GM21619 (cell line): ENCODE measurements around the gene ACKR2.
"Not testable (repeated sequence)": the region's sequence is repeated elsewhere in the genome, so short reads cannot be mapped to it uniquely, and the experiment has no call there.

Source experiments
- ATAC-seq: cut with Tn5 transposase; IDR thresholded peaks from one replicate; pipeline ENCODE4 v1.9.1; 2021; ENCODE audit not compliant: unreplicated experiment

The ACKR2 gene

GRCh38 chr3:42855219-42855546 is 45.9 kb downstream of the ACKR2 start:
- no peak for ATAC-seq

- ATAC-seq: no peak
Measured at GRCh38 chr3:42855547-42856380, 46.5 kb downstream of the ACKR2 start.

DNA sequence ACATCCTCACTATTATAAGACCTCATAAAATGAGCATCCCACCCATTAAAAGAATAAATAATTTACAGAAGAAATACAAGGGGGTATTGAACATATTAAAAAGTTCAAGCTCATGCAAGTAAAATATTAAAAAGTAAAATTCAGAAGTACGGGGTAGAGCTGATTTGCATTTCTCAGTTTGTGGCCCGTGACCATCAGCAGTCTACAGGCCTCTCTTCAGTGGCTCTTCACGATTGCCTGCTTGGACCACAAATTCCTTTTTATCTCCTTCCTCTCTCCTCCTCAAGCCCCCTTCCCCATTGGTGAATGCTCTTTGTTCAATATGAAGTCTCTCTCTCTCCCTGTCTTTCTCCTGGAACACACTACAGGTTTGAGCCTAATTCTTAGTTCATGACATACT is 47.3 kb downstream of the ACKR2 start:
- ATAC-seq: no peak

- no peak for ATAC-seq
Measured at GRCh38 chr3:42864321-42864950, 55.2 kb downstream of the ACKR2 start.

- no peak for ATAC-seq
Measured at GRCh38 chr3:42865256-42865655, 56.0 kb downstream of the ACKR2 start.

DNA sequence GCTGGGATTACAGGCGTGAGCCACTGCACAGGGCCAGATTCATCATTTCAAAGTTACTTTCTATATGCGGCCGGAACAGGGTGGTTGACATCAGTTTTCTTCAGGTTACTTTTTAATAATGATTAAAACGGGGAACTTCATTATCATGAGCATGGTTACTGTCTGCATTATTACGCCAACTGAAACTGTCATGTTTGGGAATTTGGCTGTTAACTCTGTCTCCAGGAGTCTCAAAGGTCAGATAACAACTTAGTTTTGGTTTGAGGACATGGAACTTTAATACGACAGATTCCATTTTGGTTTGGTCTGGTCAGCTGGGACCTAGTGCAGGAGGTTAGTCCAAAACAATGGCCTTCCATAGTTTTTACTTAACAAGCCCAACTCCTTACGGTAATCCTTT is 57.9 kb downstream of the ACKR2 start:
- ATAC-seq: no peak

DNA sequence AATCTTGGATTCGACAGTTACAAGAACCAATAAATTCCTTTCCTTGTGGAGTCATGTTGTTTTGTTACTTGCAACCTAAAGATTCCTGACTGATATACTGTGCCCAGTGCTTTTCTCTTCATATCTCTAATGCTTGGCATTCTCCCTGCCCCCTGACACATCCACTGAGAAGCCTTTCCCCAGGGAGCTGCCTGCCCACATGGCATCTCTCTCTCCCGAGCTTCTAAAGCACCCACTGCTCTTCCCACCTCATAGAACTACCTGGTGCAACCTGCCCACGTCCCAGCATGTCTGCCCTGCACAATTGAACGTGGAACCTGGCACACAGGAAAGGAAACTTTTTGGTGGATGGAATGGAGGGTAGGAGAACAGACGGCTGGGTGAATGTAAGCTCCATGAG is 59.6 kb downstream of the ACKR2 start:
- no peak for ATAC-seq

GRCh38 chr3:42871592-42872196 is 62.4 kb downstream of the ACKR2 start:
- ATAC-seq: no peak

DNA sequence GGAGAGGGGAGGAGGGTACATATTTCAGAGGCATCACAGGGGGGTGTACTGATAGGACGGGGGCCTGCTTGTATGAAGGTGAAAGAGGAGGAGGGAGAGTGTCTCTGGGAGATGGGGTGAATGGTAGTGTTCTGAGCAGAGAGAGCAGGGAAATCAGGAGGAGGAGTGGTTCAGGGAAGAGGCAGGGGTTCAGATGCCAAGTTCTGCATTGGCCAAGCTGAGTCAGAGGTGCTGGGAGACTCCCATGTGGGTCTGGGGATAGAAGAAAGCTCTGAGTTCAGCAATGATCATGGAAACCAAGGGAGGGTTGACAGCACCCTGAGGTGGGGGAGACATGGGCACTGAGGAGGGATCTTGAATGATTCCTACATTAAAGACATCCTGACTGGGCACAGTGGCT is 63.5 kb downstream of the ACKR2 start:
- ATAC-seq: no peak

DNA sequence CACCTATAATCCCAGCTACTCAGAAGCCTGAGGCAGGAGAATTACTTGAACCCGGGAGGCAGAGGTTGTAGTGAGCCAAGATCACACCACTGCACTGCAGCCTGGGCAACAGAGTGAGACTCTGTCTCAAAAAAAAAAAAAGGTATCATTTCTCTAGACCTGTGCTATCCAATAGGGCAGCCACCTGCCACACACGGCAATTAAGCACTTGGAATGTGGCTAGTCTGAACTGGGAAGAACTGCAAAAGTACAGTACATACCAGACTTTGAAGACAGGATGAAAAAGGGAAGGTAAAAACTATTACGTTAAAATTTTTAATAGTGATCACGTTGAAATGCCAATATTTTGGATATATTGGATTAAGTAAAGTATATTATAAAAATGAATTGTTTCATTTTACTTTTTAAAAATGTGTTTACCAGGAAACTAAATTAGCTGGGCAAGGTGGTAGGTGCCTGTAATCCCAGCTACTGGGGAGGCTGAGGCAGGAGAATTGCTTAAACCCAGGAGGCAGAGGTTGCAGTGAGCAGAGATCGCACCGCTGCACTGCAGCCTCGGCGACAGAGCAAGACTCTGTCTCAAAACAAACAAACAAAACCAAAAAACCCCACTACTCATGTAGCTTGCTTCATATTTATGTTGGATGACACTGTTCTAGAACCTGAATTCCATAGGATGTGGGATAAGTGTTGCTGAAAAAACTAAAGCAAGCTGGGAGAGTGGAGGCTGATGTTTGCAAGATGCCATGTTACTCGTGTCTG is 64.2 kb downstream of the ACKR2 start:
- ATAC-seq: no peak

DNA sequence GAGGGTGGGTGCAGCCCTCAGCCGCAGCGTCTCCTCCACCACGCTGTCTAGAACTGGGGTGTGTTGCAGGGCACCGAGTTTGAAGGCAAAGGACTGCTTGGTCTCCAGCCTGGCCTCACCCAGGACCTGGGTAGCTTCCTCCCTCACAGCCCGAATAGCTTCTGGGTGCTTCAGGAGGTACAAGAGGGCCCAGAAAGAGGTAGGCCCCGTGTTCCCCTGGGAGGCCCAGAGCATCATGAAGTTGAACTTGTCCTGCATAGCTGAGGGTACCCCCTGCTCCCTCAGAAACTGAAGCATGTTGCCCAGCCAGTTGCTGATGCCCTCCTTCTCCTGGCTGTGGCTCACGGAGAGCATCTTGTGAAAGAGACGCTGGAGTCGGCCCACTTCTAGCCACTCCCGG is 65.5 kb downstream of the ACKR2 start:
- ATAC-seq: no peak

- no peak for ATAC-seq
Measured at GRCh38 chr3:42875325-42876151, 66.3 kb downstream of the ACKR2 start, which contains the start of gene CYP8B1. Gene CYP8B1 (minus strand): TSS chr3:42875879. CDS start chr3:42875816, 63 bp downstream.

GRCh38 chr3:42876401-42876800 is 67.2 kb downstream of the ACKR2 start:
- ATAC-seq: no peak

DNA sequence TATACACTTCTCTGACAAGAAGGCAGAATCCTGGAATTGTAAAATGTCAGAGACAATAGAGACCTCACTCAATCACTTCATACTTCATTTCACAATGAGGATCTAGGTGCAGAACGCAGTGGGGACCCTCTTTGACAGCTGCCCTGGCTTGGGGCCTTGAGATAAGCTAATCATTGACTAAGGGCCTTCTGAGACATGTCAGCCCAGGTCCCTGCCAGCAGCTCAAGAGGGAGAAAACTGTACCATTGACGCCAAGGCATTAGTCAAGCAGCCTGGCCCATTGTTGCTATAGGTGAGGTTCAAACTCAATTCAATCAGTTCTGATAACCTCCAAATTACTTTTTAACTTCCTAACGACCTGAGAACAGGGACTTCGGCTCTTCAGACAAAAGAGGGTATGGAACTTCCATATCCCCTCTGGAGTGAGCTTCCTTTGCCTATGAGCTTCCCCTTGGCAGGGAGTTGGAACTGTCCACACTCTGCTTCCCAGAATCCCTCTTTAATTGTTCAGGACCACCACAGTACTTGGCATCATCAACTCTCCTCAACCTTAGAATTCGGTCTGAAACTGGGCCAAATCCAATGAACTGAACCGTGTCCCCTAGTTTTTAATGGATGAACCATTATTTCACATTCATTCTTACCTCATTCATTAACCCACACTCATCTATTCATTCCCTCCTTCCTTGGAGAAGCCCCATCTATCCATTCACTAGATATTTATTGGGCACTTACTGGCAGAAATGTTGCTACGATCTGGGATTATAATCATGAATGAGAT is 67.9 kb downstream of the ACKR2 start:
- no peak for ATAC-seq

DNA sequence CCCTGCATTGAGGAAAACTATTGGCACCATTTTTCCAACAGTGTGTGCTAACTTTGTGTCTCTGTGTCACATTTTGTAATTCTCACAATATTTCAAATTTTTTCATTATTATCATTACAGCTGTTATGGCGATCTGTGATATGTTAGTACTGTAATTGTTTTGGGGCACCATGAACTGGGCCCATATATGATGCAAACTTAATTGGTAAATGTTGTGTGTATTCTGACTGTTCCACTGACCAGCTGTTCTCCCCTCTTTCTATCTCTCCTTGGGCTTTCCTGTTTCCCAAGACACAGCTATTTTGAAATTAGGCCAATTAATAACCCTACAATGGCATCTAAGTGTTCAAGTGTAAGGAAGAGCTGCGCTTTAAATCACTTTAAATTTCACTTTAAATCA is 68.6 kb downstream of the ACKR2 start:
- no peak for ATAC-seq

GRCh38 chr3:42880183-42880582 is 70.9 kb downstream of the ACKR2 start:
- ATAC-seq: no peak

DNA sequence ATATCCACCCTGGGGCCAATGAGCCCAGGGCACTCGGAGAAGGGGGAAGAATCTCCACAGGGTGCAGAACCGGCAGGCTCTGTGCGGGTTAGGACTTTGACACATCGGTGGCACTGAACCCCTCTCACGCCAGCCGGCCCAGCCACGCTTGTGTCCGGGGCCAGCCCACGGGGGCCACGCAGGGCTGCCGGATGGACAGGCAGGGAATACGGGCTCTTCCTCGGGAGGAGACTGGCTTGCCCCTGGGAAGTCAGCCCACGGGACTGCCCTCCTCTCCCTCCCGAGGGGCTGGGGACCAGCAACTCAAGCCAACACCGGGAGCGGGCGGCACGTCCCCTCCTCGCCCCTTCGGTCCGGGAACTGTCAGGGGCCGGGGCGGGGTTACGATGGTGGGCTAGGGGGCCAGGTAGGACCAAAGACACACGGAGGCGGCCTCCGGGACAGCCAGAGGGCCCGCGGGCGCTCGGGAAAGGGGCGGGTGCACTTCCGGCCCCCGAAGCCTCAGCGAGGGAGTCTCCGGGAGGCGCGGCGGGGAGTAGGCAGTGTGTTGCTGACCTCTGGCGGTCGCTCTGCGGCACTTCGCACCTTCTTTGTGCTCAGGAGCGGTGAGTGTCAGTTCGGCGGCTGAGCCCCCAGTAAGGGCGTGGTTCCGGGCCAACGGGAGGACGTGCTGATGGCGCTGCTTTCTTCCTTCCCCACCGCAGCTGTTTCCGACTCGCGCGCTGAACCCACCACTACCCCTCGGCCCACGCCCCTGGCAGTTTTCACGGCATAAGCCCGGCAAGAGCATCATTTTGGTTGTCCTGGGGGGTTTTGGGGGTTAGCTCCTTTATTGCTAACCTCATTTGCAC is 71.6 kb downstream of the ACKR2 start:
- ATAC-seq: peak; percentile 97

- ATAC-seq: not testable (repeated sequence)
Measured at GRCh38 chr3:42883251-42883930, 74.1 kb downstream of the ACKR2 start.
